RWPE2 (cell line): ENCODE results near the gene GPSM1.

ENCODE experiments used
- ATAC-seq: fragments of 200-7000 bp; cut with Tn5 transposase; 3 replicates; pipeline ENCODE4 v1.9.1; 2021; ENCODE audit warnings: low read depth
- DNase-seq: peaks from one replicate; pipeline ENCODE4 v3.0.0-alpha.2; 2020; ENCODE audit warnings: low spot score
- H3K27ac ChIP-seq: fragments of 450-650 bp; 2 replicates; pipeline ENCODE4 v1.5.1; 2017; ENCODE audit warnings: mild to moderate bottlenecking; ENCODE audit not compliant: poor library complexity, severe bottlenecking
- H3K27me3 ChIP-seq: fragments of 250-450 bp; sonication (Bioruptor Pico); 2 replicates; pipeline ENCODE4 v1.5.1; 2021; ENCODE audit warnings: mild to moderate bottlenecking, moderate library complexity; ENCODE audit not compliant: insufficient read depth, poor library complexity, severe bottlenecking
- H3K36me3 ChIP-seq: fragments of 250-450 bp; sonication (Bioruptor Pico); 2 replicates; pipeline ENCODE4 v1.5.1; 2020; ENCODE audit warnings: low read depth, mild to moderate bottlenecking, moderate library complexity
- H3K4me1 ChIP-seq: fragments of 250-450 bp; sonication (Bioruptor Pico); 2 replicates; pipeline ENCODE4 v1.5.1; 2021; ENCODE audit warnings: mild to moderate bottlenecking, moderate library complexity; ENCODE audit not compliant: insufficient read depth, poor library complexity, severe bottlenecking
- H3K4me3 ChIP-seq: fragments of 250-450 bp; sonication (Bioruptor Pico); 2 replicates; pipeline ENCODE4 v1.5.1; 2021; ENCODE audit warnings: mild to moderate bottlenecking, moderate library complexity; ENCODE audit not compliant: severe bottlenecking
- H3K9me3 ChIP-seq: fragments of 250-450 bp; sonication (Bioruptor Pico); 2 replicates; pipeline ENCODE4 v1.5.1; 2021; ENCODE audit warnings: mild to moderate bottlenecking, moderate library complexity; ENCODE audit not compliant: severe bottlenecking
- CTCF ChIP-seq: fragments of 450-650 bp; IDR thresholded peaks from one replicate; pipeline ENCODE4 v1.5.1; 2017; ENCODE audit warnings: mild to moderate bottlenecking, moderate library complexity; ENCODE audit not compliant: poor library complexity, severe bottlenecking

Gene GPSM1

GRCh38 chr9:136407911-136408310, 80.6 kb downstream of the GPSM1 start:
- Histone ChIP-seq H3K9me3 (no peaks in the 10 kb centered on the region), H3K27ac (no peak overlapping the region), H3K4me3 (no peak overlapping the region), H3K36me3 (peaks cover 65% of the 10 kb centered on the region), H3K27me3 (no peaks in the 10 kb centered on the region), H3K4me1 (peaks cover 8% of the 10 kb centered on the region)
- ATAC-seq (no peak), DNase-seq (no peak)
- no peak for TF ChIP-seq CTCF
